ENCODE measurements around the gene PPP1R15B.

PPP1R15B gene

GRCh38 chr1:204411451-204412204, at the start of gene PPP1R15B:
PPP1R15B (minus strand) TSS chr1:204411817; CDS start chr1:204411411, 406 bp downstream.
- in situ Hi-C loops (cut with MboI; ENCODE audit: low pct_unique_long_range_greater_than_20kb, low sequenced_read_pairs) = no loop called here
- DNase-seq = peak; percentile 100

- DNase-seq = no peak
- in situ Hi-C loops (cut with MboI; ENCODE audit: low pct_unique_long_range_greater_than_20kb, low sequenced_read_pairs) = no loop called here
Measured at GRCh38 chr1:204460346-204460745, 48.7 kb upstream of the PPP1R15B start.

GRCh38 chr1:204459706-204460105, 48.1 kb upstream of the PPP1R15B start:
- in situ Hi-C loops (cut with MboI; ENCODE audit: low pct_unique_long_range_greater_than_20kb, low sequenced_read_pairs) = no loop called here
- peak; percentile 26 for DNase-seq

GRCh38 chr1:204457666-204458065, 46.0 kb upstream of the PPP1R15B start:
- DNase-seq = no peak
- in situ Hi-C loops (cut with MboI; ENCODE audit: low pct_unique_long_range_greater_than_20kb, low sequenced_read_pairs) = no loop called here

GRCh38 chr1:204456826-204457442, 45.3 kb upstream of the PPP1R15B start:
- no peak for DNase-seq
- in situ Hi-C loops (cut with MboI; ENCODE audit: low pct_unique_long_range_greater_than_20kb, low sequenced_read_pairs) = no loop called here

GRCh38 chr1:204455831-204456145, 44.2 kb upstream of the PPP1R15B start:
- in situ Hi-C loops (cut with MboI; ENCODE audit: low pct_unique_long_range_greater_than_20kb, low sequenced_read_pairs) = no loop called here

GRCh38 chr1:204455063-204455830, 43.6 kb upstream of the PPP1R15B start:
- in situ Hi-C loops (cut with MboI; ENCODE audit: low pct_unique_long_range_greater_than_20kb, low sequenced_read_pairs) = no loop called here
- DNase-seq = no peak

More at GRCh38 chr1:204455831-204456145, 44.2 kb upstream of the PPP1R15B start:
- DNase-seq = no peak

- in situ Hi-C loops (cut with MboI; ENCODE audit: low pct_unique_long_range_greater_than_20kb, low sequenced_read_pairs) = no loop called here
- no peak for DNase-seq
Measured at GRCh38 chr1:204454476-204454875, 42.9 kb upstream of the PPP1R15B start.

- peak; percentile 9 for DNase-seq
- in situ Hi-C loops (cut with MboI; ENCODE audit: low pct_unique_long_range_greater_than_20kb, low sequenced_read_pairs) = no loop called here
Measured at GRCh38 chr1:204453141-204453772, 41.6 kb upstream of the PPP1R15B start.

- DNase-seq = no peak
- in situ Hi-C loops (cut with MboI; ENCODE audit: low pct_unique_long_range_greater_than_20kb, low sequenced_read_pairs) = no loop called here
Measured at GRCh38 chr1:204451352-204452124, 39.9 kb upstream of the PPP1R15B start.

- DNase-seq = no peak
- in situ Hi-C loops (cut with MboI; ENCODE audit: low pct_unique_long_range_greater_than_20kb, low sequenced_read_pairs) = no loop called here
Measured at GRCh38 chr1:204450461-204451257, 39.0 kb upstream of the PPP1R15B start.

GRCh38 chr1:204449678-204450280, 38.2 kb upstream of the PPP1R15B start:
- DNase-seq = no peak
- in situ Hi-C loops (cut with MboI; ENCODE audit: low pct_unique_long_range_greater_than_20kb, low sequenced_read_pairs) = no loop called here

GRCh38 chr1:204448991-204449677, 37.5 kb upstream of the PPP1R15B start:
- no peak for DNase-seq
- in situ Hi-C loops (cut with MboI; ENCODE audit: low pct_unique_long_range_greater_than_20kb, low sequenced_read_pairs) = no loop called here

- in situ Hi-C loops (cut with MboI; ENCODE audit: low pct_unique_long_range_greater_than_20kb, low sequenced_read_pairs) = no loop called here
- peak; percentile 57 for DNase-seq
Measured at GRCh38 chr1:204448344-204448964, 36.8 kb upstream of the PPP1R15B start.

GRCh38 chr1:204447736-204448135, 36.1 kb upstream of the PPP1R15B start:
- in situ Hi-C loops (cut with MboI; ENCODE audit: low pct_unique_long_range_greater_than_20kb, low sequenced_read_pairs) = no loop called here
- DNase-seq = no peak

GRCh38 chr1:204447190-204447589, 35.6 kb upstream of the PPP1R15B start:
- in situ Hi-C loops (cut with MboI; ENCODE audit: low pct_unique_long_range_greater_than_20kb, low sequenced_read_pairs) = no loop called here

More at GRCh38 chr1:204447190-204447589, 35.6 kb upstream of the PPP1R15B start:
- DNase-seq = no peak

Data from KBM-7 (cell line).